Loucy (cell line): ENCODE results near the gene OTOS.

Experiments
- CTCF ChIP-seq: fragments of 200-600 bp; sonication (generic); conservative IDR thresholded peaks from 2 replicates; pipeline ENCODE4 v1.5.1; 2014; ENCODE audit warnings: mild to moderate bottlenecking, antibody characterized with exemption, low read length
- EZH2phosphoT487 ChIP-seq: fragments of 200-600 bp; IDR thresholded peaks from 2 replicates; pipeline ENCODE4 v1.6.1; 2018; ENCODE audit warnings: antibody characterized with exemption, mild to moderate bottlenecking, moderate library complexity, borderline replicate concordance

DNA sequence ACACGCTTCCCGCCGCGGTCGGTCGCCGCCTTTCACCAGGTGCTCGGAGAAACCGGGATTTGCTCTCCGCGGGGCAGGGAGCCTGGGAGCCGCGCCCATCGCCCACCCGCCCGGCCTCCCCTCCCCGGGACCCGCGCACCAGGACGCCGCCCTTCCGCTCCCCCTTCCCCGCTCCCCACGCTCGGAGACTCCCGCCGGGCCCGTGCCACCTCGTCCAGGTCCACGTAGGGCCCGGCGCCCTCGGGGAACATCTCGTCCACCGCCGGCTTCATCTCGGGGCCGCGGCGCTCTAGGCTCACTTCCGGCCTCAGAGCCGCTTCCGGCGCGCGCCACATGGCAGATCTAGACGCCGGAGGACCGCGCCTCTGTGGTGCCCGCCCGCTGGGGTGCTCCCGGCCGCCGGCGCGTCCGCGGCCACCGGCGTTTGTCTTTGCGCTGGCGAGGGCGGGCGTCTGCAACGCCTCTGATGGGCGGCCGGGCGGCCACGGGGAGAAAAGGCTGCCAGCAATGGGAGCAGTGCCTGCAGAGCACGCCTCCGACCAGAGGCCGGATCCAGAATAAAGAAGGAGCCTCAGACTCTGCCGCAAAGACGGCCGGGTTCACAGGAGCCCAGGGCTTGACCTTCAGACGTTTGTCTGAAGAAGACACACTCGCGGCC, 4.3 kb downstream of the OTOS start, which contains the start of gene COPS9:
- TF ChIP-seq CTCF (no peak), EZH2phosphoT487 (no peak)
